HG03095 (cell line): ENCODE results near the gene RGS17.
A peak's percentile ranks its signal among the peaks of the same experiment; 100 is the strongest.

Experiments used
- ATAC-seq: cut with Tn5 transposase; IDR thresholded peaks from one replicate; pipeline ENCODE4 v1.9.1; 2021; ENCODE audit warnings: moderate library complexity; ENCODE audit not compliant: unreplicated experiment

The RGS17 gene

DNA sequence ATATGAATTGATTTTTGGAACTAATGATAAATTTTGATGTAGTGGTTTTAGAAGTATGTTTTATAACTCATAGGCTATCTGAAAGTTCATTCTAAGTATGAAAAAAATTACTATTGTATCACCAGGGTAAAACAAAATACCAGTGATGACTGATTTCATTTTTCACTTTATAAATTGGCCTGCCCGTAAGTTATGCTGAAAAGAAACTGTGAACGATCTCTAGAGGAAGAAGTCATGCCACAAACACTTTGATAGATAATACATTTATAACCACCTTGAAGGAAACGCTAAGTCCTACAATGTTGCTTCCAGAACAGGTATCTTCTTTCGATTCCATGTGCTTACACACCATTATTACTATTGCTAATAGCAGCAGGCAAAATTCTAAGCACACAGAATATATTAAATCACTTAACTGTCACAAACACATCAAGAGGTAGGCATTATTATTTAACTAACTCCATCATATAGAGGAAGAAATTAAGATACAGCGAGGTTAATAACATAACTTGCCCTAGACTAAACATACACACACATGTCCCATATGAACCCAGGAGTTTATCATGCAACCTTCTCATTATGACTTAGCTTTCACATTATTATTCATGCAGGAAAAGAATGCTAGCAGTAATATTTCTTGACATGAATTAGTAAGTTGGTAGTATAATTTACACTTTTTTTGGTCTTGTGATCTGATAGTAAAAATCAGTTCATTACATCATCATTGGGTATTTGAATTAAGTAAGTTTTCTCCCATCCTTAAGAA, 44.7 kb downstream of the RGS17 start:
- peak; percentile 44 for ATAC-seq

DNA sequence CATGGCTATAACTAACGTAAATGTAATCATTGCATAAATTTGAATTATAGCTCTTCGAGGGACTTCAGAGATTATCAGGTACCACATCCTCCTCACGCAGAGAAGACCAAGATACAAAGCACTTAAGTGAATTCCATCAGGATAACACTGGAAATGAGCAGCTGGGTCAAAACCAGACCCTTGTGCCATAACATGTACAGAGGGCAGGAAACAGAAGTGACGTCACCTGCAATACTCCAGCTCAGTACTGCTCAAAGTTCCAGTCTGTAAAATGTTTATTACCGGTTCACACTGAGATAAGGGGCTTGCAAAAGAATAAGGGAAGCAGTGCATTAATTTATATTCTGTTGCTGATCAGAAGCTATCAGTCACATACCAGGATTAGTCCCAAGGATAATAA, 45.8 kb downstream of the RGS17 start:
- ATAC-seq, result no peak

DNA sequence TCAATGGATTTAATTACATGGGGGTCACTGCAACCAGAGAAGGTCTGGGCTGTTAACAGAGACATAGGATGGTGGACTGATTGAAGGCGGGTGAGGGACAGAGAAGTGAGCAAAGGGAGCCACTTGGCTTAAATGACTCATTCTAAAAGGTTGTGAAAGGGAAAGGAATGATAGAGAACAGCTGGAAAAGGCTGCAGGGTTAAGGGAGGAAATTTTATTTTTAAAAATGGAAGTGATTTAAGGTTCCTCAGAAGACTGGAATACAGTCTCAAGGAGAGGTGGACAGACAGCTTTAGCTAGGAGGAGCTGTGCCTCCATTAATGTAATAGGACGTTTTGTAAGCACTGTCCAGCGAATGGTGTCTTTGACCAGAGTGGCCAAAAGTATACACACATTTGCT, 46.7 kb downstream of the RGS17 start:
- ATAC-seq, result no peak

DNA sequence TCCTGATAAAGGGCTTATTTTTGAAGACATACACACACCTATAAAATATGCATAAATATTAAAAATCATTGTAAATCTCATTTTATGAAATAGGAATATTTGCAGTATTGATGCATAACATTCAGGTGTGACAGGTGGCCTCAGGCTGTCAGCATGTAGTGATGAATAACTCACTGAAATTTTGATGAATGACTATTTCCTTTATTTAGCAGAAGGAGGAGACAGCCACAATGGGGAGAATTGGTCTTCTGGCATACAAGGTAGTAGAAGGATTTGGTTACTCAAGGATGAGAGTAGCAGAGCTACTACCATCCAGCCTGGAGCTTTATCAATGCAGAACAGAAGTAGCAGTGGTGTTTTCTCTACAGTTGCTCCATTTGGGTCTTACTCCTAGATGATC, 47.2 kb downstream of the RGS17 start:
- ATAC-seq, result no peak

DNA sequence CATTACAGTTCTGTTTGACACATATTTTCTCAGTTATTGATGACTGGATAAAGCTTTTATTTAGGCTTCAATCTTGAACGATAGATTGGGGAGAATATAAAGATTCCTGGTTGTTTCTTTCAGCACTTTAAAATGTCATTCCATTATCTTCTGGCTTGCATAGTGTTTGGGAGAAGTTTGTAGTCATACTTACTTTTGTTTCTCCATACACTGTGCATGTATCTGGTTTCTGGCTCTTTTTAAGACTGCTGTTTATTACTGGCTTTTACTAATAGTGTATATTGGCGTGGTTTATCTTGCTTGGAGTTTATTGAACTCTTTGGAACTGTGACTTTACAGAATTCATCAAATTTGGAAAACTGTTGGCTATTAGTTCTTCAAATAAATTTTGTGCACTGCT, 49.2 kb downstream of the RGS17 start:
- no peak for ATAC-seq

DNA sequence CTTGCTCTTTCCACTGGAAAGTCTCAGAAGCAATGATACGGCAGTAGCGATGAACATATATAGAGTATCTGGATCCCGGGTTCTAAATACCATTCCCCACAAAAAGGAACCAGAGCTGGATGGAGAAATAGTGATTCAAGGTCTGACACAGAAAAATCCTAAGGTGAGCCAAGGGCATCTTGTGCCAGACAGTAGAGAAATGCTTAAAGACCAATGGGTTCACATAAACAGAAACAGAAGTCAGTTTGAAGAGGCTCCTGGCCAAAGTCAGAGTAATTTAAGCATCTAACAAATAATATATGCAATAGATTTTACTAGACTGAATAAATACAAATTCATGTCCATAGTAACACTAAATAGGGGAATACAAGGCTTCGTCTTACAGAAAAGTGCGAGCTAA, 54.7 kb downstream of the RGS17 start:
- no peak for ATAC-seq

DNA sequence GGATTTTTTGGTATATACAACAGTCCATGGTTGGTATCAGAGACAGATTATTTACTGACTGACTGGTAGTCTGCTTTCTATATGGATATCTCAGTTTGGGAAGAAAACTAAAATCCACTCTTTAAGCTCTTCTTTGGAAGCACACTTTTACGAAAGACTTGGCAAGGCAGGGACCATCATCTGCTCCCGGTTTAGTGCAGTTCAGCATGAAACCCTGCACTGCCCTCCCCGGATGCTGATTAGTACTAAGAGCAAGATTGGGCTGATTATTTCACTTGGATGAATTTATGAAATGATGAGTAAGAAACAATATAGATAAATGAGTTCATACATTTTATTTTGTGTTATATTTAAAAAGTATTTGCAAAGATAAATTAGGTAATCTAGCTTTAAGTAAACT, 56.3 kb downstream of the RGS17 start:
- no peak for ATAC-seq

DNA sequence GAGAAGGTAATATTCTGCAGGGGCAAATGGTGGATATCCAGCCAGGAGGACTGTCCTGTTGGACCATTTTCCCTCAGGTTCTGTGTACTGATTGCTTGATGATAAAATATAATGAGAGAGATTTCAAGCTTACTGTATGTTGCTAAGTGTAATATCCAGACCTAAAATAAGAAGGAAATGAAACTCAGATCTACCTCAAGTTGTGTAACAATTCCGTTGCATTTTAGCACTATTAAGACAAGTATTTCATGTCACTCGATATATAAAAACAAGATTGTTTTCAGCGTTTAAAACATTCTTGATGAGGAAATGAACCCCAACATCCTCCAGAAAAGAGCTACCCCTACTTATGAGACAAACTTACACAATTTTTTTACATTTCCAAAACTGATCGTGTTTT, 57.2 kb downstream of the RGS17 start:
- no peak for ATAC-seq

DNA sequence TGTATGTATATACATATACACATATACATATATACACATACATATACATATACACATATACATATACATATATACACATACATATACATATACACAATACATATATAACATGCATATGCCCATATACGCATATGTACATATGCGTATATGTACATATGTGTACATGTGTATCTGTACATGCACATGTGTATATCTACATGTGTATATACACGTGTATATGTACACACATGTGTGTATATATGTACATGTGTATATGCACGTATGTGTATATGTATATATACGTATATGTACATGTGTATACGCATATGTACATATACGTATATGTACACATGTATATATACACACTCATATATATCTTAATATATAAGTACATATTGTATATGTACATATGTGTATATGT, 60.3 kb downstream of the RGS17 start:
- ATAC-seq, result no peak

DNA sequence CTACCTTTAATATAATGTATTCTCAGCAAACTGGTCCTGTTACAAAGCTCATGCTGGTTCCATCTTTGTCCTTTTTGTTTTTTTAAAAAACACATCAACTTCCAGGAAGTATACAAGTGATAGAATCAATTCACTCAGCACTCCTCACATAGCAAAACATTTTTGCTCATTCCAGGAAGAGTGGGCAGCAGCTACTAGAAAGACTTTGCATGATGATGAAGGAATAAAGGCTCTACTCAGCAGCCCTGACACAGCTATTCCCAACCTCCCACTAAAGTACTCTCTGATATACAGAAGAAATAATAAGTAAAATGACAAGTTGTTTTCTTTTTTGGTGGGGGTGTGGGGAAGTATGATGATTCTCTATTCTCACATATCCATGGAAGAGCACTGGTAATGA, 61.2 kb downstream of the RGS17 start:
- ATAC-seq, result no peak

DNA sequence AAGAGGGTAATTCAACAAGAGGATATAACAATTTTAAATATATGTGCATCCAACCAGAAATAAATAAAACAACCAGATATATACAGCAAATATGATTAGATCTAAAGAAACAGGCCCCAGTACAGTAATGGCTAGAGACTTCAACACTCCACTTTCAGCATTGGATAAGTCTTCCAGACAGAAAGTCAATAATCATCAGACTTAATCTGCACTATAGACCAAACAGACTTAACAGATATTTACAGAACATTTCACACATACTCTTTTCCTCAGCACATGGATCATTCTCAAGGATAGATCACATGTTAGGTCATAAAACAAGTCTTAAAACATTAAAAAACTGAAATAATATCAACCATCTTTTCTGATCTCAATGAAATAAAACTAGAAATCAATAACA, 65.9 kb downstream of the RGS17 start:
- no peak for ATAC-seq

DNA sequence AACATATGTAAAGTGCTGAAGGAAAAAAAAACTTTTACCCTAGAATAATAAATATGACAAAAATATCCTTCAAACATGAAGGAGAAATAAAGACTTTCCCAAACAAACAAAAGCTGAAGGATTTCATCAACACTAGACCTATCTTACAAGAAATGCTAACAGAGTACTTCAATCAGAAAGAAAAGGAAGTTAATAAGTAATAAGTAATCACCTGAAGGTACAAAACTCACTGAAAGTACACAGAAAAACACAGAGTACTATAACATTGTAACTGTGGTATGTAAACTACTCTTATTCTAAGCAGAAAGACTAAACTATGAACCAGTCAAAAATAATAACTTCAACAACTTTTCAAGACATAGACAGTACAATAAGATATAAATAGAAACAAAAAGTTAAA, 67.1 kb downstream of the RGS17 start:
- ATAC-seq, result no peak

DNA sequence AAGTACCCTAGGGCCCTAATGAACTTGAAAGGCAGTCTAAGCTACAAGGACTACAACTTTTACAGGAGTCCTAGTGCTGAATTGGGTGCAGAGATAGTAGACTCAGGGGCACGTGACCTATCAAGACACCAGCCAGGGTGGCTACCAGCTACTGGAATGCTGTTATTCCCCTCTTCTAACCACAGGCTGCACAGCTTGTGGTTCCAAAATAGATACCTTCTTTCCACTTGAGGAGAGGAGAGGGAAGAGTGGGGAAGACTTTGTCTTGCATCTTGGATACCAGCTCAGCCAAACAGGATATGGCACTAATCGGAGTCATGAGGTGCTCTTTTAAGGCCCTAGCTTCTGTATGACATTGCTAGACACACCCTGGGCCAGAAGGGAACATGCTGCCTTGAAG, 68.6 kb downstream of the RGS17 start:
- ATAC-seq, result no peak

DNA sequence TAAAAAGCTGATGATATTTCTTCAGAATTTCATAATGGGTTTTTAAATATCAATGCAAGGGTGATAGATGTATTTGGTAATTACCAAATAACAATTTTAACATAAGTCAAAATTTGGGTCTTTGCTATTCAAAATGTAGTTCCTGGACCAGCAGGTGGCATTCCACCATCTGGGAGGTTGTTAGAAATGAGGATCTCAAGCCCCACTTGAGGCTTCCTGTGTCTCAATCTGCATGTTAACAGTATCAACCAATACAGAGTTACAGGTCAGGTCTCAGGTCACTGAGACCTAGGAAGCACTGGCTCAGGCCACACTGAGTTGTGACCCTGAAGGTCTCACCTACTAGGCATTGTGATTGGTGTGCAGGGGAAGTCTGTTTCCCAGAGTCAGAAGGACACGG, 71.3 kb downstream of the RGS17 start:
- no peak for ATAC-seq

DNA sequence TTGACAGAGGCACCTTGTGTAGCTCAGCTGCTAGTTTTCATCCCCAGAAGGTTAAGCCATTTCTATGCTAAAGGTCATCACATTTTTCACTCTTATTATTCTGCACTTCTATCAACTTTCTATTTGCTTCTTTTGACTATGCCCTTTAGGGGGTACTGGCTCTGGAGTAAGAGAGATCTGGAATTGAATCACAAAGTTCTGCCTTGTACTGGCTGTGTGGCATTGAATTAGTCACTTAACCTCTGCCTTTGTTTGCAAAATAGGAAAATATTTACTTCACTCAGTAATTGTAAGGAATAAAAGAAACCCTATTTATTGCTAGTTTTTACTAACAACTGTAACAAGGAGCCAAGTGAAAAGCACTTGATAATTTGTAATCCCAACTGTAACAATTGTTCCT, 71.8 kb downstream of the RGS17 start:
- no peak for ATAC-seq

DNA sequence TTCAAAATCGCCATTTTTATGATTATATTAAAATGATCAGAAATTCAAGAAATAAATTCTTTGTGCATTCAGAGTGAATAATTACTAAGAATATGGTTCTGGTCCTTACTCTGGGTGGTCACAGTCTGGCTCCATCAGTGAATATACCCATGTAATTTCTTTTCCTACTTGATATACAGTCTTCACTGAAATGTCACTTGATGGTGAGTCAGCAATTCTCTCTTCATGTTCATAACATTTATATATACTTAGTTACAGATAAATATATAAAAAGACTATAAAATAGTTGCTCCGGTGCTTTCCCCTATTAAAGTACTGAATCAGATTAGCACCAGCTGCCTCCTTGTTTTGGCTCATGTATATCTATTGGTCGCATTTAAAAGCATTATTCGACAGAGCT, 72.2 kb downstream of the RGS17 start:
- no peak for ATAC-seq

DNA sequence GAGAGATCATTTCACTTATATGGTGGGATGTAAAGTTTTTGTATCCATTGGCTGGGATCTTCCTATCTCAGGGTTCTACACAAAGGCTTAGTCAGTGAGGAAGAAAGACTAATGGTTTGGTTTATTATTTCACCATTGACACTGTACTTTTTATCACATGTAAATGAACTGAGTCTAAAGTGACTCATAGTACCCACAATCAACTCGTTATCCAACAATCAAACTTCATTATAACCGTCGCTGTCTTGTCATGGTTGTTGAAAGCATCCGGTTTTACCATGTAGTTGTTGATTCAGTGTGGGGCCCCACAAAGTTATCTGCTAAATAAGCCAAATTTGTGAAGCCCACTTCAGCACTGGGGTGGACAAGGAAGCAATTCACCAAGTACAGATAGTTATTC, 72.8 kb downstream of the RGS17 start:
- no peak for ATAC-seq

DNA sequence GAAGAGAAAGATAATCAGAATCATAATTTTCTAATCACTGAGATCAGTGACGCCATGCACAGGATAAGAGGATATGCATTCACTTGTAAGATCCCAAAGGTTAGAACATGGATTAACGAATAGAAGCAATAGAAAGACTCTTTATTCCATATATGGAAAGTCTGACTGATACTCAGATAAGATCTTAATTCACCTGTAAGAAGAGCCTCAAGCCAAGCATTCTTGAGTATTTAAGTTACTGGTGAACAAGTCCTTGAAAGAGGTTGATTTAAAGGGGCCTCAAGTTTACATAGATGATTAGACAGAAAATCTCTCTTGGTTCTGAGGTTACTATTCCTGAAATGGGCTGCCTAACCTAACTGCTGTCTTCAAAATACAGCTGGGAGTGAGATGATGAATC, 74.8 kb downstream of the RGS17 start:
- ATAC-seq, result no peak

DNA sequence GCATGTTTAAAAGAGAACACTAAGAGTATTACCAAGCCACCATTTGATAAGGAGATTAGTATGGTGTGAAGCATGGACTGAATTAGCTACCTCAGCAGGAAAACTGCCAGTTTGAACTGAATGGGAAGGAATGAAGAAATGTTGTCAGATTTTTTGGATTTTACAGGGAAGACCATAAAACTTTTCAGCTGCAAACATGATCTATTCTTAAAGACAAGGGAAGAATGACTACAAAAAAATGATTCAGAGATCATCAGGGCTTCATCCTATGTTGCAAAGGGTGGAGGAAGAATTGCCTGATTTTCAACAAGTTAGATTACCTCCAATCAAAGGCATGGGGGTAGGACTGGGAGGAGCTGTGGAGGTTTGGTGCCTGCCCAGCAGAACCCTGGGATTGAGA, 79.3 kb downstream of the RGS17 start:
- ATAC-seq, result no peak

DNA sequence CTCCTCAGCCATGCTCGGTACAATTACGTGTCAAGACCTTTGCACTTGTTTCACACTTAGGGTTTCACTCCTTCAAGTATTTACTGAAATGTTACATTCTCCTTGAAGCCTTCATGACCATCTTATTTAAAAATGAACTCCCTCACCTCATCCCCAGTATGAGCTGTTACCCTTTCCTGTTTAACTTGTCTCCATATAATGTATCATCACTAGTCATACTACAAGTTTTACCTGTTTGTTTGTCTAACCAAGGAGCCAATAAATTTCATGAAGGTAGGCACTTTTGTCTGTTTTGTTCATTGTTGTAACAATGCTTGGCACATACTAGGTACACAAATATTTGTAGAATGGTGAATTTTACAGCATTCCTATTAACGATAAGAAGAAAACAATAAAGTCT, 82.5 kb downstream of the RGS17 start:
- ATAC-seq, result no peak

DNA sequence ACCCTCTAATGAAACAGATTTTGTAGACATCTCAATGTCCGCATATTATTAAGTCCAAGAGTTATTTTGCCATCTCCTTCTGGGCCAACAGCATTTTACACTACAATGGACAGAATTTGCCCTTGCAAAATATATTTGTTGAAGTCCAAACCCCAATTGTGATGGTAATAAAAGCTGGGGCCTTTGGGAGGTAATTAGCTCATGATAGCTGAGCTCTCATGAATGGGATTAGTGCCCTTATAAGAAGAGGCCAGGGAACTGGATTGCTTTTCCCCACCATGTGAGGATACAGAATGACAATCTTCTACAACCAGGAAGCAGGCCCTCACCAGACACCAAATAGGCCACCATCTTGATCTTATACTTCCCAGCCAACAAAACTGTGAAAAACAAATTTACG, 83.7 kb downstream of the RGS17 start:
- ATAC-seq, result no peak

DNA sequence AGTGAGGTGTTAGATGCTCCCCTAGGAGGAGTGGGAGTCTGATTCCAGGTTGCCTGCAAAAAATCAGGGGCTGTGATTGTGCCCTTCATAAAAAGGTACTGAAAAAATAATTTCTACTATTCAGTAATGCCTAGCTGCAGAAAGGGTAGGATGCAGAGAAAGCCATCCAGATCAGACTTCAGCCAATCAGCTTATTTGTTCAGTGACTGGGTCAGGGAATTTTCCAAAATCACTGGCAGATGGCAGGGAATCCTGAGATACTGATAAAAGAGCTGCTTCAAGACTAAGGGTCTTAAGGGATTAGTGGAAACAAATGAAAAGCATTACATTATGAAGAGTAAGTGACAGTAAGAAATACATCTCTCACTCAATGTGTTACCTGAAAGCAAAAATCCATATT, 85.8 kb downstream of the RGS17 start:
- ATAC-seq, result no peak

DNA sequence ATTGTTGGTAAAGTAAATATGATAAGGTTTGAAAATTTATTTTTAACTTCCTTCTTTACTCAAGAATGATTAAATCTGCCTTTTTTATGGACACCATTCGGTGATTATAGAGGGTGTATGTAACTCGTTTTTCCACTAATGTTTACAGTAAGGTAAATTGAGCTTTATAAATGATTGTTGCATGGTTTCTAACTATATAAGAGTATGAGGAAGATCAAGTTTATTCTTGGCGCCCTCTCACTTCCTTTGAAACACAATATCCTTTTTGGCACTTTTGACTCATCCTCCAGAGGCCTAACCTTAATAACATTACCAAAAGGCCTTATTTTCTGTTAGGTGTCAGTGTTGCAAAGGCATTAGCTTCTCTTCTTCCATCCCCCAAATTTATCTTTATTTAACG, 86.8 kb downstream of the RGS17 start:
- no peak for ATAC-seq
